NCI-H69 (cell line): ENCODE measurements around the gene ZSCAN10.
"Not testable (repeated sequence)": the region's sequence is repeated elsewhere in the genome, so short reads cannot be mapped to it uniquely, and the experiment has no call there.

Experiments used
- DNase-seq: peaks from one replicate; lab custom pipeline; 2025; lab: John Stamatoyannopoulos, UW

The ZSCAN10 gene

GRCh38 chr16:3063625-3064386 is 35.3 kb downstream of the ZSCAN10 start:
- DNase-seq, result no peak

DNA sequence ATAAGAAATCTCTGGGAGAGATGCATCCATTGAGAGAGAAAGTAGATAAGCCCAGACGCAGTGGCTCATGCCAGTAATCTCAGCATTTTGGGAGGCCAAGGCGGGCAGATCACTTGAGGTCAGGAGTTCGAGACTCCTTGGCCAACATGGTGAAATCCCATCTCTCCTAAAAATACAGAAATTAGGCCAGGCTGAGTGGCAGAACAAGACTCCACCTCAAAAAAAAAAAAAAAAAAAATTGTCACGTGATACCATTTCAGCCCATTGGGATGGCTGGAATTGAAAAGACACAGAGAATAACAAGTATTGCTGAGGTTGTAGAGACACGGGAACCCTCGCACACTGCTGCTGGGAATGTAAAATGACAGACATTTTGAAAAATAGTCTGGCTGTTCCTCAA is 36.5 kb downstream of the ZSCAN10 start:
- DNase-seq, result no peak

DNA sequence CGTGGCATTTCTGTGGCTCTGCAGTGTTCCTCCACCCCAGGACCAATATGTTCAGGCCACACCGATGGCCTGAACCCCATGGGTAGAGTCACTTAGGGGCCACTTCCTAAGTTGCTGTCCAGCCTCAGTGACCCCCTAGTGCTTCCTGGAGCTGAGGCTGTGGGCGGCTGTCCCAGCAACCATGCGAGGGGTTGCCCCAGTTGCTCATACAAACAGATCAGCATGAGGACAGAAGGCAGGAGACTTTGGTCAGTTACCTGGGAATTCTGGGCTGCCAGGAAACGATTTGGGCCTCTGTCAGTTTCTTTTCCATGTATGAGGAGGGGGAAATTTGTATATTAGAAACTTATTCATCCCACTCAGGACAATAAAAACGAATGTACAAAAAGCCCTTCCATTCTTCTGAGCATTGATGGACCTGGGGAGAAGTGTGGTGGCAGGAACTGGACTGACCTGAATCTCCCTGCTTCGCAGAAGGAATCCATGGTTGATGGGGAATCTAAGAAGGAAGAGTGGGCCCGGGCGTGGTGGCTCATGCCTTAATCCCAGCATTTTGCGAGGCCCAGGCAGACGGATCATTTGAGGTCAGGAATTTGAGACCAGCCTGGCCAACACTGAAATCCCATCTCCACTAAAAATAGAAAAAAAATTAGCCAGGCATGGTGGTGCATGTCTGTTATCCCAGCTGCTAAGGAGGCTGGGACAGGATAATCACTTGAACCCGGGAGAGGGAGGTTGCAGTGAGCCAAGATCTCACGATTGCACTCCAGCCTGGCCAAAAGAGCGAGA is 38.6 kb downstream of the ZSCAN10 start:
- DNase-seq, result no peak

- DNase-seq, result no peak
These were observed 39.3 kb downstream of the ZSCAN10 start for GRCh38 chr16:3059723-3060242.

GRCh38 chr16:3059041-3059722 is 39.9 kb downstream of the ZSCAN10 start:
- DNase-seq, result peak; percentile 91

DNA sequence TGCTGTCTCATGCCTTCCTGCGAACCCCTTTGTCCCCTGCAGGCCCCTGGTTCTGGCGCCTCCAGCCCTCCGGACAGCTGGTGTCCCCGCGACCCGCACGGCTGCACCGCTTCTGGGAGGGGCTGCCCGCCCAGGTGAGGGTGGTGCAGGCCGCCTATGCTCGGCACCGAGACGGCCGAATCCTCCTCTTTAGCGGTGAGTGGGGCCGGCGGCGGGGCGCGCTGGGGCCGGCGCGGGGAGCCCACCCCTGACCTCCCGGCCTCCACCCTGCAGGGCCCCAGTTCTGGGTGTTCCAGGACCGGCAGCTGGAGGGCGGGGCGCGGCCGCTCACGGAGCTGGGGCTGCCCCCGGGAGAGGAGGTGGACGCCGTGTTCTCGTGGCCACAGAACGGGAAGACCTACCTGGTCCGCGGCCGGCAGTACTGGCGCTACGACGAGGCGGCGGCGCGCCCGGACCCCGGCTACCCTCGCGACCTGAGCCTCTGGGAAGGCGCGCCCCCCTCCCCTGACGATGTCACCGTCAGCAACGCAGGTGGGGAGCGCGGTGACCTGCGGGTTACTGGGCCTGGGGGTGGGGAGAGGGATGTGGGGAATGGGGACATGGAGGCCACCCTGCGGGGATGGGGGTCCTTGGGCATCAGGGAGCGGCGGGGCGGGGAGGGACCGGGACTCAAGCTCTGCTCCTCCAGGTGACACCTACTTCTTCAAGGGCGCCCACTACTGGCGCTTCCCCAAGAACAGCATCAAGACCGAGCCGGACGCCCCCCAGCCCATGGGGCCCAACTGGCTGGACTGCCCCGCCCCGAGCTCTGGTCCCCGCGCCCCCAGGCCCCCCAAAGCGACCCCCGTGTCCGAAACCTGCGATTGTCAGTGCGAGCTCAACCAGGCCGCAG is 40.7 kb downstream of the ZSCAN10 start:
- DNase-seq, result peak; percentile 69

- DNase-seq, result no peak
These were observed 41.6 kb downstream of the ZSCAN10 start for GRCh38 chr16:3057181-3058138.

- DNase-seq, result no peak
These were observed 42.5 kb downstream of the ZSCAN10 start for GRCh38 chr16:3056336-3057180.

DNA sequence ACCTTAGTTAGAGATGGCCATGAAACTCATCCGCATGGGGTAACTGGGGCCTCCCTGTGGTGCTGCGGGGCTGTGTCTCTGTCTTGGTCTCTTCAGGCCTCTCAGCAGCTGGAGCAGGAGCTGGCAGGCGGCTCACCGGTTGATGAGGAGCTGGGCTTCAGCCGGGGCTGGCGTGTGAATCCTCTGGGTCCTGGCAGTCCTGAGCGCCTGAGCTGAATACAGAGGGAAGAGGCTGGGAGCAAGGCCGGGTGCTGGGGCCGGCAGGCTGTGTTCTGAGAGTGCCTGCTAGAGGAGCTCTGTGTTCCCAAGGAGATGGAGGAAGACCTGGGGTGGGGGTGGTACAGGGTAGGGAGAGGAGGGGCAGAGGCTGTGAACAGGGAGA is 43.4 kb downstream of the ZSCAN10 start:
- not testable (repeated sequence) for DNase-seq

DNA sequence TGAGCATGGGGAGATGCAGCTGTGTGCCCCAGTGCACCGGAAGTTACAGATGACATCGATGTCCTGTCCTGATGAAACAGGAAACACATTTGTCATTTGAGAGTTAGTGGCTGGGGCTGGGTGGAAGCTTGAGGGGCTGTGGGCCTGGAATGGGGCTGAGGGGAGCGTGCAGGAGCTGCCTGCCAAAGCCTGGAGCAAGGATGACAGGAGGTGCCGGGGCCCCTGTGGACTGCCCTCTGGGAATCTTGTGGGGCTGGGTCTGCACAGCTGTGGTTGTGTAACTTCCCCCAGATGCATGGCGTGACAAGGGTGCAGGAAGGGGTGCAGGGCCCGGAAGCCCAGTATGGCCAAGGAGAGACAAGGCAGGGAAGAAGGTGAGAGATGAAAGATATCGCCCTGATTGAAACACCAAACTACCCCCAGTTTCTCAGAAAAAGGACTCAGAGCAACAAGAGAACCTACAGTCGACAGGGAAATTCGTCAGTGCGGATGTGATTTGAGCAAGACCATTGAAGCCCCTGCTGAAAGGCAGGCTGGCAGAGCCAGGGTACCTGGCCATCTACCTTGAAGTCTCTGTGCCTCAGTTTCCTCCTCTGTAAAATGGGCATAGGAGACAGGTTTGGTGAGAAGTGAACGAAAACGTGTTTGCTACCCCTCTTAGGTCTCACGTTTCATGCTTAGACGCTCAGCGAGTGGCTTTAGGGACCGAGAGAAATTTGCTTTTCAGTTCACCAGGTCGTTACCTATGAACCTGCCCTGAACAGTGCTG is 43.9 kb downstream of the ZSCAN10 start:
- DNase-seq, result no peak

DNA sequence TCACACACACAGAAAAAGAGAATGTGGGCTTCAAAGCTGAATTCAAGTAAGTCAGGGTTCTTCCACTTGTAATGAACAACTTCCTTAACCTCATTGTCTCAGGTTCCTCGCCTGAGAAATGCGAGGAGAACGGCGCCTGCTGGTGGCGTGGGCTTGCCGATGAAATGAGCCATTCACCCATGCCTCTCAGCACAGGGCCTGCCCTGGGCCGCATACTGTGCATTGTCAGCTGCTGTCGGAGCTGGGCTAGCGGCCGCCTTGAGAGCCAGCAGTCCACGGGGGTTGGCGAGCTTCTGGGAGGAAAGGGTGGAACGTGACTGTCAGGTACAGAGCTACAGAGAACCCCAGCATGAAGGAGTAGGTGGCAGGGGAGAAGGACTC is 45.8 kb downstream of the ZSCAN10 start:
- not testable (repeated sequence) for DNase-seq

DNA sequence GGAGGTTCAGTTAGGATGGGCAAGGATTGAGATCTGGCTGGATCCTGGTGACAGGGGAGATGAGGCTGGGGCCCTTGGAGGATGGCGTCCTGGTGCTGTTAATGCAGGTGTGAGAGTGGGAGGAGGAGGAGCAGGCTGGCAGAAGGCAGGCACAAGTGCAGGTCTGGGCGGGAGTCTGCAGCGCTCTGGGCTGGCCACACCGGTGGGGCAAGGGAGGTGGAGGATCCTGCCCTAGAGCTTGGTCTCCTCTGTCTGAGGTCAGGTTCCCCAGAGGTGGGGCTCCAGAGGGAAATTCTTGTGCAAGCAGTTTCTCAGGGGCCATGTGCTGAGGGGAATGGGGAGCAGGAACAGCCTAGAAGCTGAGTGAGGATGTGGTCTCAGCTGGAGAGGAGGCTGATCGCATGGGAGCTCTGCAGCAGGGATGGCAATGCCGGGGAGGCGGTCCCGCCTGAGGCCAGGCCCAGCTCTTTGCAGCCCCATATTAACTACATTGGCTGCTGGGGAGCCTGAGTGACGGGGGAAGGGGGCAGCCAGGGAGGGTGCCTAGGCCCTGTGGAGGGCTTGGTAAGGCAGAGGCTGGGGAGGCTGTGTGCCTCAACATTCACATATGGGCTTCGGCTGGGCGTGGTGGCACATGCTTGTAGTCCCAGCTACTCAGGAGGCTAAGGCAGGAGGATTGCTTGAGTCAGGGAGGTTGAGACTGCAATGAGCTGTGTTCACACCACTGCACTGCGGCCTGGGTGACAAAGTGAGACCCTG is 46.3 kb downstream of the ZSCAN10 start:
- DNase-seq, result not testable (repeated sequence)

DNA sequence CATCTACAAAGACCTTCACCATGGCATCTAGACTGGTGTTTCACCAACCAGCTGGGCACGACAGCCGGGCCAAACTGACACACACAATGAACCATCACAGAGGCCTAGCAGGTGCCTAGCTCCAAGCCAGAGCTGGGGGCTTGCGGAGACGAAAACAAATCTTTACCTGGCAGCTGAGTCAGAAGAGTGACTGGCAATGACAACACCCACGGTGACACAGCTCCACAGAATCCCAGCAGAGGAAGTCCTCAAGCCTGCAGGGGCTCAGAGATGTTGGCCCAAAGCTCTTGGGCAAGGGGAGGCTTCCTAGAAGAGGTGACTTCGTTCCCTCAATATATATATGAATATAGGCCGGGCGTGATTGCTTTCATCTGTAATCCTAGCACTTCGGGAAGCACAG is 47.6 kb downstream of the ZSCAN10 start:
- DNase-seq, result no peak

- DNase-seq, result peak; percentile 33
These were observed 48.1 kb downstream of the ZSCAN10 start for GRCh38 chr16:3051009-3051408.

GRCh38 chr16:3050487-3050886 is 48.6 kb downstream of the ZSCAN10 start:
- DNase-seq, result no peak

DNA sequence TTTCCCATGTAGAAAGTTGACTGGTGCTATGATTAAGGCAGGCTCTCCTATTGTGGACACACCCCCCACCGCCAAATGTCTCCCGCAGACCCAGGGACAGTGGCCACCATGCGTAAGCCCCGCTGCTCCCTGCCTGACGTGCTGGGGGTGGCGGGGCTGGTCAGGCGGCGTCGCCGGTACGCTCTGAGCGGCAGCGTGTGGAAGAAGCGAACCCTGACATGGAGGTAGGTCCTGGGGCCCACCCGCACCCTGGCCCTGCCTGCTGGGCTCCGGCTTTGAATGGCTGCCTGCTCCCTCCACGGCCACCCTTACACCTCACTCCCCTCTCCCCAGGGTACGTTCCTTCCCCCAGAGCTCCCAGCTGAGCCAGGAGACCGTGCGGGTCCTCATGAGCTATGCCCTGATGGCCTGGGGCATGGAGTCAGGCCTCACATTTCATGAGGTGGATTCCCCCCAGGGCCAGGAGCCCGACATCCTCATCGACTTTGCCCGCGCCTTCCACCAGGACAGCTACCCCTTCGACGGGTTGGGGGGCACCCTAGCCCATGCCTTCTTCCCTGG is 49.1 kb downstream of the ZSCAN10 start:
- no peak for DNase-seq

DNA sequence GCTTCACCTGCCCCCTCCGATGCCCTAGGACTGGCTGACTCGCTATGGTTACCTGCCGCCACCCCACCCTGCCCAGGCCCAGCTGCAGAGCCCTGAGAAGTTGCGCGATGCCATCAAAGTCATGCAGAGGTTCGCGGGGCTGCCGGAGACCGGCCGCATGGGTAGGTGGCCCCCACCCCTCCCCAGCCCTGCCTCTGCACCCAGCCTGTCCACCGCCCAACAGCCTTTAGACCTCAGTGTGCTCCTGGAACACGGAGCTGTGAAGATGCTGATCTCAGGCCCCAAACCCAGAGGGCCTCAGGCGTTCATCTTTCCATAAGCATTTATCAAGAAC is 51.7 kb downstream of the ZSCAN10 start:
- DNase-seq, result no peak
